Right hindlimb (tissue), 1 donor: Measurements from ENCODE around the gene BHLHA9.

ENCODE experiments used
- DNase-seq: peaks from one replicate; pipeline ENCODE4 v3.0.0-alpha.2; 2018

BHLHA9 gene

DNA sequence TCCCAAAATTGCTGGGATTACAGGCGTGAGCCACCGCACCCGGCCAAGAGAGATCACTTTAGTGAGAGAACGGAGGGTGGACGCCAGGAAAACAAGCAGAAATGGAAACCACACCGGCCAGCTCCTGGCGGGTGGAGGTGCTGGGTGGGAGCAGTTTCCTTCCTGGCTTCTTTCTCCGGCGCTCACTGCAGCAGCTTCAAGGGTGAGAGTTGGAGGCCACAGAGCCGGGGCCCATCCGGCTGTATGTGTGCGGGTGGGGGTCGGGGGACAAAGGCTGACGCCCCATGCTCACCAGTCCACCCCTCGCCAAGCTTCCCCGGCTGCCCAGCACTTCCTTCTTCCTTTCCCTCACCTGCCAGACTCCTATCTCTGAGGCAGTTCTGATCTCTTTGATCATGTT is 13.5 kb upstream of the BHLHA9 start:
- no peak for DNase-seq

- DNase-seq, result no peak
Measured at GRCh38 chr17:1260086-1260769, 10.0 kb upstream of the BHLHA9 start.

DNA sequence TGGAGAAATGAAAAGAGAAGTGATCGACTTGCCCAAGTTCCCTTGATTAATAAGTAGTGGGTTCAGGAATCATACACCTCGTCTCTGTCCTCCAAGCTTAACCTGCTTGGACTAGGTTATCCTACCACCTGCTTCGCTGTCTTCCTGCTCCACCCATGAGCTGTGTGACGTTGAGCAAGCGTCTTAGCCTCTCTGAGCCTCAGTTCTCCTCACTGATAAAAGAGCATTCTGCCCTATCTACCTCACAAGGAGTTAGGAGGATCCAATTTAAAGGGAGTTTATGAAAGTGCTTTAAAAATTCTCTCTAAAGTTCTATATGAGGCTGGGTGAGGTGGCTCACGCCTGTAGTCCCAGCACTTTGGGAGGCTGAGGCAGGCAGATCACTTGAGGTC is 9.5 kb upstream of the BHLHA9 start:
- DNase-seq, result no peak

DNA sequence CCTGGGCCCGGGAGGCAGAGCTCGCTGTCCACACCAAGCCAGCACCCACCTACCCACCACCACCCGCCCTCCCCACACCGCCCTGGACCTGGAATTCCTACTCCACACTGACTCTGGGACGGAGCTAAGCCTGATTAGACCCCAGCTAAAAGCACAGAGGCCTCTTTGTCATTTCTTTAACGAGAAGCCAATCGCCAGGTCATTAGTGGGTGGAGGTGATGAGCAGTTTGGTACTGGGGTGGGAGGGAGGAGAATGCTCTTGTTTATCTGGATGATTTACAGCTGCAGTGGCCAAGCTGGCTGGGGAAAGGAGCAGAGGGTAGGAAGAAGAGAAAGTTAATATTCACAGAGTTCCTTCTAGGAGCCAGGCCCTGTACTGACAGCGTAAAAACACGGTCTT is 6.0 kb upstream of the BHLHA9 start:
- DNase-seq, result no peak

DNA sequence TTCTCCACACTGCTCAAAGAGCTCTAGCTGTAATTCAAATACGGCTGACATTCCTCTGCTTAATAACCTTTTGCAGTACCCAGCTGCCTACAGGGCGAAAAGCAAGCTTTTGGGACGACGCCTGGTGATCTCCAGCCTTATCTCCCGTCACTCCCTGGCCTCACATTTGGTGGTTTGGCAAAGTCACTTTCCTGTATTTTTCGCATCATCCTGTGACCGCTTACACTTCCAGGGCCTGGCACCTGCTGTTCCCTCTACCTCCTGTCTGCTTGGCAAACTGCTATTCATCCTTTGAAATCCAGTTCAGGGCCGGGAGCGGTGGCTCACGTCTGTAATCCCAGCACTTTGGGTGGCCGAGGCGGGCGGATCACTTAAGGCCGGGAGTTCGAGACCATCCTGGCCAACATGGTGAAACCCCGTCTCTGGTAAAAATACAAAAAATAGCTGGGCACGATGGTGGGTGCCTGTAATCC is 2.7 kb upstream of the BHLHA9 start:
- DNase-seq, result no peak

GRCh38 chr17:1271030-1271423 is 783 bp downstream of the BHLHA9 start:
- DNase-seq, result no peak

DNA sequence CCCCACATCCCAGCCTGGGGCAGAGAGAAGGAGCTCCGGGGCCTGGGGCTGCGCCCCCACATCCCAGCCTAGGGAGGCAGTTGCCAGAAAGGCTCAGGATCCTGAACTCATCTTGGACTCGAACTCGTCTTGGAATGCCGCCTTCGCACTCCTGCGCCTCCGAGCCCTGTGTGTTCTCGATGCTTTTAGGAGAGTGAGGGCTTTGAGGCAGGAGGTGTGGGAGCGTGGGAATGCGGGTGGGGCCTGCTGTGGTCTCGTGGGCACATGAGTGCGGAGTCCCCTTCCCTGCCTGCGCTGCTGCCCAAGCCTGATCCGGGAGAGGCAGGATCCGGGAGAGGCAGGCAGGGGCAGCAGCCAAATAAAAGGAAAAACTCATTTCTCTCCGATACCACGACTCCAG is 1.2 kb downstream of the BHLHA9 start:
- DNase-seq, result peak; percentile 39

DNA sequence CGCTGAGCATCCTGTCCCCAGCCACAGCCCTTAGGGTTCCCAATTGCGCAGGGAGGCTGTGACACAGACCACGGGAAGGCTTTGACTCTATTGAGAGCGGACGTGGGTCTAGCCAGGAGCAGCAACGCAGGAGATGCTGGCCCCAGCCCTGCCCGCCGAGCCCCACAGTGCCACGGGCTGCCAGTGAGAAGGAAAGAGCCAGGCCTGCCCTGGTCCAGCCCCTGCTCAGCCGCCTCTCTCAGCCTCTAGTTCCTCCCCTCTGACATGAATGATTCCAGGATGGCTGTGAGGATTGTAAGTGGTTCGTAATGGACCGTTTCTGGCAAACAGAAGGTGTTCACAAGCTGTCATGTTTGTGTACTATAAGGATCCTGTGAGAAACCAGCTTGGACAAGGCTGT is 2.5 kb downstream of the BHLHA9 start:
- DNase-seq, result no peak

DNA sequence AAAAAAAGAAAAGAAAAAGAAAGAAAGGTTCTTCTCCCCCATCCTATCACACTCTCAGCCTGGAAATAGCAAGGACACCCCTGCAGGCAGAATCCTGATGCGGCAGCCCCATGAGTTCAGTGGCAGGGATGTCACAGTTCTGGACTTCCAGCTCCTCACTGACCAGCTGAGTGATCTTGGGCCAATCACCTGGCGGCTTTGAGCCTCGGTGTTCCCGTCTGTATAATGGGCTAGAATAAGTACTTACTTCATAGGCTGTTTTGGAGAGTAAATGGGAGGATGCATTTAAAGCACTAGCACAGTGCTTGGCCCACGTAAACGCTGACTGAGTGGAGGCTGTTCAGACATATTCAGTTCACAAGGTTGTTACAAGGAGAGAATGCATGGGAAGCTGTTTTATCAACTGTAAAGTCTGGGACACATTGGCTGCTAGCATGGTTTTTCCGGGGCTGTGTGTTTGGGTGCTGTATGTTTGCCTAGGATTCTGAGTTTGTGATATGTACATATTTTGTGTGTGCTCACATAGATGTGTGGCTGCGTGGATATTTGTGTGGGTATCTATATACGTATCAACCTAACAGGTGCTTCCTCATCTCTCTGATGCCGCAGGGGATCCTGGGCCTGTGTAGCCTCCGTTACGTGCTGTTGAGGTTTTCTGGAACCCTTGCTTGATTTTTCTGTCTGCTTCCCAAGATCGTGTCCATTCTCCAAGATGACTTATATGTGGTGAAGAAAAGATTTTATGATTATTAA is 3.4 kb downstream of the BHLHA9 start:
- no peak for DNase-seq

DNA sequence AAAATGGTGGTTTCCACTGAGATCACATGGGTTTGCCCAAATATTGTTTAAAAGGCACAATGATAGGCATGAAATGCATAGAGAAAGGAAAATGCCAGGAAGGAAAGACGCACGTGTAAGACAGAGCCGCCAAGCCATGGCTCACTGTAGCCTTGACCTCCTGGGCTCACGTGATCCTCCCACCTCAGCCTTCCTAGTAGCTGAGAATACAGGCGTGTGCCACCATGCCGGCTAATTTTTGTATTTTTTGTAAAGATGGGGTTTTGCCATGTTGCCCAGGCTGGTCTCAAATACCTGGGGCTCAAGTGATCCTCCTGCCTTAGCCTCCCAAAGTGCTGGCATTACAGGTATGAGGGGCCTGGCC is 4.0 kb downstream of the BHLHA9 start:
- no peak for DNase-seq

- no peak for DNase-seq
Measured at GRCh38 chr17:1275205-1275961, 5.1 kb downstream of the BHLHA9 start.

DNA sequence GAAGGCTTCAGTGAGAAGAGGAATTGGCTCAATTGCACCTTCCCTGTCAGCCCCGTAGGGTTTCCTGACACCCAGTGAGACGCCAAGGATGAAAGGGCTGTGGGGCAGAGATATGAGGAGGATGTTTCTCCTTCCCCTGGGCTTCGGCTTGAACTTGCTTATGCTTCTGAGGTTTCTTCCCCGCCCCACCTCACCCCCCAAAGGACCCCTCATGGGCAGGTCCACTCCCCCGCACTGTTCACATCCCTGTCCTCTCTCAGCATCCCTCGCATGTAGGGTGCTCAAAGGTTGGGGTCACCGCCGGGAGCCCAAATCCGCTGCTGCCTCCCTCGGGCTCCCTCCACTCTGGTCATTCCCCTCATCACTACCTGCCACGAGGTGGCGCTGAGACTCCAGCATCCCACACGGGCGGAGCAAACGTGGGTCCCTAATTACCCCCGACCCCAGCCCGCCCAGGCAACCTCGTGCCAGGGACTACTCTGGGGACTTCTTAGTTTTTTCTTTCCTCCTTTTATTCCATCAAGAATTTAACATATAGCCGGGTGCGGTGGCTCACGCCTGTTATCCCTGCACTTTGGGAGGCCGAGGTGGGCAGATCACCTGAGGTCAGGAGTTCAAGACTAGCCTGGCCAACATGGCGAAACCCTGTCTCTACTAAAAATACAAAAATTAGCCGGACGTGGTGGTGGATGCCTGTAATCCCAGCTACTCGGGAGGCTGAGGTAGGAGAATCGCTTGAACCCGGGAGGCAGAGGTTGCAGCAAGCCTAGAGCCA is 5.9 kb downstream of the BHLHA9 start:
- DNase-seq, result peak; percentile 46

DNA sequence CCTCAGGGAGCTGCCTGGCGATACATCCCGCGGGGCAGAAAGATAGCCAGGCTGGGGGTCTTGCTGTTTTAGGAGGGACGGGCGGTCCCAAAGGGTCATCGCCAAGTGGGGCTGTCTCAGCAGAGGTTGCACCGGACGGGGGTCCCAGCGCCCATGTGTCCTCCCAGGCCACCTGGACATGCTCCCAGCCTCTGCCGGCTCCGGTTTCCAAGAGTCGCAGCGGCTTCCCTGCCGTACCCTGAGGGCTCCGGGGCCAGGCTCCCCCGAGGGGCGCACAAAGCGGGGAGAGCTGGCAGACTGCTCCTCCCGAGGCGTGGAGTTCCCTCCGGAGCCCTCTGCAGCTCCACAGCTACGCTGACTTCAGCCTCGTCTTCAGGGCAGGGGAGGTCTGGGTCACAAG is 10.4 kb downstream of the BHLHA9 start:
- no peak for DNase-seq

- no peak for DNase-seq
Measured at GRCh38 chr17:1286379-1287106, 16.3 kb downstream of the BHLHA9 start.

DNA sequence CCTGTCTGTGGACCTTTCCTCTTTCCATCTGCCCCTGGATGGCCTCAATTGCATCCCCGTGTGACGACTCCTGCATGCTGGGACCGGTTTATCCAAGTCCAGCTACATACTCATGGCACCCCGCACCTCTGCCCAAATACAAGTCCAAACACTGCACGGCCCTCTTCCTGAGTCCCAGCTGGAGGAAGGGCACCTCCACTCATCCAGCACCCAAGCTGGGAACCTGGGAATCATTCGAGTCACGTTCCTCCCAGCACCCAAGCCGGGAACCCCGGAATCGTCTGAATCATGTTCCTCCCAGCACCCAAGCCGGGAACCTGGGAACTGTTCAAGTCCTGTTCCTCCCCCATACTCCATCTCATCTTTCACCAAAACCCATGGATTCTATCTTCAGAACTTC is 19.5 kb downstream of the BHLHA9 start:
- DNase-seq, result no peak

DNA sequence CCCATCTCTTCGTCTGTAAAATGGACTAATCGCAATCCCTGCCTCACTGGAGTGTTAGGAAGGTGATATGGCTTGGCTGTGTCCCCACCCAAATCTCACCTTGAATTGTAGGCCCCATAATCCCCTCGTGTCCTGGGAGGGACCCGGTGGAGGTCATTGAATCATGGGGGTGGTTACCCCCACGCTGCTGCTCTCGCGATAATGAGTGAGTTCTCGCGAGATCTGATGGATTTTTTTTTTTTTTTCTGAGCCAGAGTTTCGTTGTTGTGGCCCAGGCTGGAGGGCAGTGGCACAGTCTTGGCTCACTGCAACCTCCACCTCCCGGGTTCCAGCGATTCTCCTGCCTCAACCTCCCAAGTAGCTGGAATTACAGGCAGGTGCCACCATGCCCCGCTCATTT is 20.4 kb downstream of the BHLHA9 start:
- DNase-seq, result no peak

GRCh38 chr17:1294157-1294717 is 24.0 kb downstream of the BHLHA9 start:
- no peak for DNase-seq

- no peak for DNase-seq
Measured at GRCh38 chr17:1298606-1299005, 28.4 kb downstream of the BHLHA9 start.

GRCh38 chr17:1299552-1300370 is 29.5 kb downstream of the BHLHA9 start:
- no peak for DNase-seq

GRCh38 chr17:1300371-1300905 is 30.2 kb downstream of the BHLHA9 start:
- DNase-seq, result no peak

- DNase-seq, result no peak
Measured at GRCh38 chr17:1301546-1301945, 31.3 kb downstream of the BHLHA9 start.
